ENCODE results near the gene SLC22A3.
A peak's percentile ranks its signal among the peaks of the same experiment; 100 is the strongest.
"Not testable (repeated sequence)": the region's sequence is repeated elsewhere in the genome, so short reads cannot be mapped to it uniquely, and the experiment has no call there.

Gene SLC22A3

DNA sequence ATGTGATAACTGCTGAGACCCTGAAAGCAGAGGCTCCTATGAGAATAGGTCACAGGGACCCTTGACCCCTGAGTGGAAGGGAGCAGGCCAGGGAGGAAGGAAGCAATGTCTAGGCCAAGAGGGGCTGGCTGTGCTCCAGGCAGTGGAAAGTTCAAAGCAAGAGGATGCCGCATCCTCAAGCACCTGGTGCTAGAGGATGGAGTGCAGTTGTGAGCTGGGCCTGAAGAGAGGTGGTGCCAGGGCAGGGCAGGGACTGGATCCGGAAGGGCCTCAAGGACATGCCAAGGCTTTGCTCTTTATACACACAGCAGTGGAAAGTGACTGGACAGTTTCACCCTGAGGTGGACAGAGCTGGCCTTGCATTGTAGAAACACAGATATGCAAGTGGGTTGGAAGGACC lies 97.0 kb downstream of the SLC22A3 start:
- no peak for DNase-seq (ENCODE audit: low spot score)

DNA sequence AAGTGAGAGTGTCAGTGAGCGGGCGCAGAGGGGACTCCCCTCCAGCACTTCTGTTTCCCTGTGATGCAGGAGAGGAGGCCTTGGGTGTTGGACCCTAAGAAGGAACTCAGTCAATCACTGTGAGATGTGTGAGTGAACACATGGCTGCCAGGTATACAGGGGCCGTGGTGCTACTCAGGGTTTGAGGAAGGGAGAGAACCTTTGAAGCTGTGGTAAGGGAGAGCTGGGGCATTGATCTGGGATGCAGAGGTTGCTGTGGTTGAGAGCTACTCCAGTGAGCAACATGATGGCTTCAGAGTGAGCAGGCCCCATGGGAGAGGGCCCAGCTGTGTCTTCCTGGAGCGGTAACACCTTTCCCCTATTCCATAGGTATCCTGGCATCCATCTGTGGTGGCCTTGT lies 99.2 kb downstream of the SLC22A3 start:
- no peak for DNase-seq (ENCODE audit: low spot score)

DNA sequence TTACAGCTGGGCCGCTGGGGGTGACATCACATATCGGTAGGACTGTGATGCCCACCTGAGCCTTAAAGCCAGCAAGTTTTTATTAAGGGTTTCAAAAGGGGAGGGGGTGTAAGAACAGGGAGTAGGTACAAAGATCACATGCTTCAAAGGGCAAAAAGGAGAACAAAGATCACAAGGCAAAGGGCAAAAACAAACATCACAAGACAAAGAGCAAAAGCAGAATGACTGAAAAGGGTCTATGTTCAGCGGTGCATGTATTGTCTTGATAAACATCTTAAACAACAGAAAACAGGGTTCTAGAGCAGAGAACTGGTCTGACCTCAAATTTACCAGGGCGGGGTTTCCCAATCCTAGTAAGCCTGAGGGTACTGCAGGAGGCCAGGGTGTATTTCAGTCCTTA lies 101.6 kb downstream of the SLC22A3 start:
- DNase-seq (ENCODE audit: low spot score), result not testable (repeated sequence)

DNA sequence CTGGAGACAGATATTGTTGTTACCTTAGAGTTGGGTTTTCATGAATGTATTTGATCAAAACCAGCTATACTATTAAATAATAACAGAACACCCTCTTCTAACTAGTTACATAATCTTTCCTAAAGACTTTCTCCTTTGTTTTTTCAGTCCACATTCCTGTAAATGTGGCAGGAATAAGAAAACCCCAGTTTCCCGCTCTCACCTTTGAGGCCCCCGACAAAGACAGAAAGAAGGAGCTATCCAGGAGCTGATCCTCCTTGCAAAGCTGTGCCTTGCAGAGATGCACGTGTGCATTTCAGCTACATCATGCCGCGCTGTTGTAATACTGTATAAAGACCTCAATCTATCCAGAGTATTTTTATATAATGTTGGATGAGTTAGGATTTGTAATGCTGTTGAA lies 102.7 kb downstream of the SLC22A3 start:
- no peak for DNase-seq (ENCODE audit: low spot score)

DNA sequence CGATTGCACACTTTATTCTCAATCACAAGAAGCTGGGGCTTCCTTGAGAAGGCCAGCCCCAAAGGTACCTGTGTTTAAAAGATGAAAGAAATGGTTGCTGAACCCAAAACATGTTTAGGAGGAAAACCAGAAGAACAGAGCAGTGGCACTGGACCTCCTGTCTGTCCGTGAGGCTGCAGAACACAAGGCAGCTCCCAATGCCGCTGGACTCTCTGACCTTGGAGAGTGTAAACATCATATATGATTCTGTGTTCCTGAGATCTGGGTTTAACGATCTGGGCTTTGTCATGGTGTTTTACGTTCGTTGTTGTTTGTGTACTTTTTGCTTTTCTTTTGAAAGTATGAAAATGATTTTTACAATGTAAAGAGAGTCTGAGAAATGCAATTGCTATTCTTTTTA lies 106.1 kb downstream of the SLC22A3 start:
- no peak for DNase-seq (ENCODE audit: low spot score)

DNA sequence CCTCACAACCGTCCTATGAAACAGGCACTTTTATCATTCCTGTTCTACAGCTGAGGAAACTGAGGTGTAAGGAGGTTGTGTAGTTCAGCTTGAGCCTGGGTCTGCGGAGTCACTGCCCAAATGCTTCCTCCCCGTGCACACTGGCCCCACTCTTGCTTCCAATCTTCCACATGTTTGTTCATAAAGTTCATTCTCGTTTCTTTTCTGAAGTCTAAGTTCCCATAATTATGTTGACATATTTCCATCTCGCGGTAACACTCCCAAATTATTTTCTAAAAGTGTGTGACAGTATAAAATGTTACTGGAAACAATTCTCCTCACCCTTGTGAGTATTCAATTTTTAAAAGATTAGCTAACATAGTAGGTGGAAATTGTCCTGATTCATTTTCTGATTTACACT lies 106.9 kb downstream of the SLC22A3 start:
- DNase-seq (ENCODE audit: low spot score), result no peak

DNA sequence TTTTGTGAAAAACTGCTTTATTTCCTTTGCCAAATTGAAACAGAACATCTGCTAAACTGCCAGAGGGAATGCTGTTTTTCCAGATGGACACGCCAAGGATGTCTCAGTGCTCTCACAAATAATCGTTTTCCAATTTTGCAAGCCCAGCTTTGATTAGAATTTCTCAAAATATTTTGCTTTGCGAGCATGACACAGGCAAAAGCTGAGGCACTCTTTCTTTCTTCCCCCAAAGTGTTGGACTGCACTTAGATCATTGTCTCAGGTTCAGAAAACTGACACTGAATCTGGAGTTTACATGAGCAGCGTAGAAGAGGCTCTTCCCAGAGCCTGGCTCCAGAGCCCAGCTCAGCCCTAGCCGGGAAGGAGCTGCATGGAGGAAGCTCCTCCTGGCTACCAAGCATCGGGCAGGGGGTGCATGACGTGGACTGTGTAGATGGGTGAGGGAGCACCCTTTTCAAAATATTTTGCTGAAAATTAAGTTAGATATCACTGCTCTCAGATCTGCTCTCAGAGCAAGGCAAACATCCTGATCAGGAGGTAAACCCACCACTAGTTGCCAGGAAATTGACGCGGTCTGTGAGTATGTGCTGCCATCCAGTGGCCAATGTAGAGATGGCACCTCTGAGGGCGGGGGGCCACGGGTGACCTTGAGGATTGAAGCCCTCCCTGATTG lies 107.5 kb downstream of the SLC22A3 start:
- DNase-seq (ENCODE audit: low spot score), result peak; percentile 45

DNA sequence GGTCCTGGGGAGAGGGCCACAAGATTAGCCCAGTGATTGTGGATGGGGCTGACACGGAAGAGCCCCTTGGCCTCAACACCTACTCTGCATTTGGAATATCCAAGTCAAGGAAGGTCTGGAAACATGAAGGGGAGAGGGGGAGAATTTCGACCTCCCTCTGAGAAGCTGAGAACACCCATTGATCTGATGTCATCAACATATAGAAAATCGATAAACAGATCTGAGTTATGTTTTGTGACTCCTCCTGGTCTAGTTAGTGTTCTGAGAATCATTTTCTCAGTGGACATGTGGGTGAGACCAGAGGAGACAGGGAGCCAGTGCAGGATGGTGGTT lies 108.0 kb downstream of the SLC22A3 start:
- DNase-seq (ENCODE audit: low spot score), result no peak

DNA sequence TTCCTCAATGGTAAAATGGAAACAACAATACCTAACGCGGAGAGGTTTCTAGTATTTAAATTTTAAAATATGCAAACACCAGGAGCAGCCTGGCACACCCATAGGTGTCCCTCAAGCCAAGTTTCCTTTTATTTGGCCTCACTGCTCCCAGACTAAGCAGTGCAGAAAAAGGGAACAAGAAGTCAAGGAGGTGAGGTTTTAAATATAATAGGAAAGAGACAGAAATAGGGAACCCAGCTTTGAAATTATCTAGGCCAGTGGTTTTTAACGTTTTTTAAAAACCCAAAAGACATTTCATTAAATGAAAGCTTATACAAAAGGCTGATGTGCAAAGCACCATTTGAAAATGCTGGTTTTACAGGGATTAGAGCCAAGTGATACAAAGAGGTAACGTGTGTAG lies 109.6 kb downstream of the SLC22A3 start:
- DNase-seq (ENCODE audit: low spot score), result no peak

DNA sequence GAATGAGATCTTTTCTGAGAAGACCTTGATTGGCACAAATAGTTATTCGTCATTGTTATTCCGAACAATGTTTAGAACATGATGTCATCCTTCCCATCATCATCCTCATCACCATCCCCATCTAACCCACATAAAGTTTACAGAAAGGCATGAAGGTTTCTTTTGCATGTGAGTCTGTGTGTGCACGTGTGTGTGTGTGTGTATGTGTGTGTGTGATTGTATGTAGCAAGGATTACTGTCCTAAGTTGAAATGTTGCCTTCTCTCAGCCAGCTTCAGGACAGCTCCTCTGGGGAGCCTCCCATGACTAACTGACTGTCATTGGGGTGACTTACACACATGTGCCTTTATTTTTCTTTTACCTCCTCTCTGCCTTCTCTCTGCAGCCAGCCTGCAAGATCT lies 113.5 kb downstream of the SLC22A3 start:
- no peak for DNase-seq (ENCODE audit: low spot score)

DNA sequence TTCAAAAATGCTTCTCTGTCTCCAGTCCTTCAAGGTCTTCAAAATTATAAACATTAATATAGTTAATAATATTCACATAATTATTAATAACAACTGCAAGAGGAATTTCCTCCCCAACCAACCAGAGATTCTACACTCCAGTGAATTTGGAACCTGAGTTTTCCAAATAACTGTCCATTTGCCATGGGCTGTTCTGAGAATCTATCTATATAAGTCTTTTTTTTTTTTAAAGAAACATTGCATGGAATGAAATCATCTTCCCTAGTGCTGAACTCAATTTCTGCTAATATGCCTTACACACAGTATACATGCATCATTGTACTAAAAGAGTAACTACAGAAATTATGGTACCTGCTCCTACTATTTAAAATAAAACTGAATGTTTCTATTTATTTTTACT lies 113.9 kb downstream of the SLC22A3 start:
- DNase-seq (ENCODE audit: low spot score), result no peak

DNA sequence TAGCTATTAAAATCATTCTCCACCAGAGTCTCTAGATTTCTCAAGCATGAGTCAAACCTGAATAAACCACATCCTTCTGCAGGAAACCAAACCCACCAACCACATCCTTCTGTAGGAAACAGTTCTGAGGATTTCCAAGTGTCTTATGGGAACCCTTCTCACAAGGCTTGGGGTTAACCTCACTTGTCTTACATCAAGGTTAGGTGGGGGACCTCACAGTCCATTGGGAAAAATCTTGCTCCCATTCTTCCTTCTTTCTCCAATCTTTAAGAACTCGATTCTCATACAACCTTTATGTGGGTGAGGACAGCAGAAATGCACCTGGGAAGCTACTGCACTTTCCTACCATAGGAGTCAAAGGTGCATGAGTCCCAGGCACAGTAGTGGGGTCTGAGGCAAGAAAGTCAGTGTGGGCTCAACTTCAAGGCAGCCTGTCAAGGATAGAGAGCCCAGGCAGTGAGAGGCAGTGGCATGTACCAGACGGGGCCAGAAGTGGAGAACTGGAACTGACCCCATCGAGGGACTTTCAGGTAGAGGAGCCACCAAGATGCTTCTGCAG lies 114.5 kb downstream of the SLC22A3 start:
- DNase-seq (ENCODE audit: low spot score), result no peak

DNA sequence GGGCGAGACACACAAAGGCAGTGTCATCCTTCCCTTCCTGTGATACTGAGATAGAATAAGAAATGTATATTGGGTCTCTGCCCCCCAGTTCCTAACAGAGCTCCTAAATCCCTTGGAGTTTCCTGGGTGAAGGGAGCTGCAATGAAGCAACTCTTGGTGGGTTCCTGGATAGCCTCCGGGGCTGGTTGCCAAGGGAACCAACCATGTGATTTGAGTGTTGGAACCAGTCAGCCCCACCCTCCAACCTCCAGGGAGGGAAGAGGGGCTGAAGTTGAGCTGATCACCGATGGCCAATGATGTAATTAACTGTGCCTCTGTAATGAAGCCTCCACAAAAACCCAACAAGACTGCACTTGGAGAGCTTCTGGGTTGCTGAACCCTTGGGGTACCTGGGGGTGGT lies 116.6 kb downstream of the SLC22A3 start:
- no peak for DNase-seq (ENCODE audit: low spot score)

DNA sequence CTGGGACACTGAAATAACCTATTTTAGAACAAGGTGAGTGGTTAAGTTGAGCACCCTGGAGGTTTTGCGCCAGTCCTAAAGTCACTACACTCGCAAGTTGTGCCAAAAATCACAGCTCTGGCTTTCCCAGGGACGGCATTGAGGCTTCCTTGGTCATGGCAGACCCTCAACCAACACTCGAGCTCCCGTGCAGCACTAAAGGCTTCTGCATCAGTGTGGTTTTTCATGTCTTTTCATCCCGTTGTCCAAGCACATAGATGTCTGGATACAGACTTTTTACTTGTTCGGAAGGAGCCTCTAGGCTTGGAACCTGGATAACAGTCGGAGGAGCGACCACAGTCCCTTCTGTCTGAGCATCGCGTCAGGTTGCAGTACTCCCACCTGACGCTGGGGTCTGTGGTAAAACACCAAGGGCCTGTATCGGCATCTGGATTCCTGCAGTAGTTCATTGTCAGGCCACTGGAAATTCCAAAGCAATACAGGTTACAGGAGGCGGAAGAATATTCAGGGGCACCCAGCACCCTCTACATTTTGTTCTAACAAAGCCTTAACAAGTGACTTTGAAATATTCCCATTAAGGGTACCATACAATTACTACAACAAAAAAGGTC lies 119.2 kb downstream of the SLC22A3 start:
- not testable (repeated sequence) for DNase-seq (ENCODE audit: low spot score)

DNA sequence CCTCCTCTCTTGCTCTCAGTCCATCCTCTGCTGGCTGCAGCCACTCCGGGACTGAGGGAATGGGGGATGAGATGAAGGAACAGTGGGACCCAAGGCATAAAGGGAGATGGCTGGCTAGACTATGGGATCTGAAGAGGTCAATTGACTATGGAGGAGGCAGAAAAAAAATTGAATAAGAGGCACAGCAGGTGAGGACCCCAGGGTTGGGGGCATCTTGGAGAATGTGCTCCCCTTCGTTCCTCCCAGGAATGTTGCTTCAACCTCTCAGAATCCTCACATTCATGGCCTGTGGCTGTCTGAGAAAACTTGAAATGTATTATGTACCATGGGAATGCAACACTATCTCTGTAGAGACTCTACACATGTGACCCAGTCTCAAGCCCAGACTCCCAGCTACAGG lies 121.0 kb downstream of the SLC22A3 start:
- no peak for DNase-seq (ENCODE audit: low spot score)

DNA sequence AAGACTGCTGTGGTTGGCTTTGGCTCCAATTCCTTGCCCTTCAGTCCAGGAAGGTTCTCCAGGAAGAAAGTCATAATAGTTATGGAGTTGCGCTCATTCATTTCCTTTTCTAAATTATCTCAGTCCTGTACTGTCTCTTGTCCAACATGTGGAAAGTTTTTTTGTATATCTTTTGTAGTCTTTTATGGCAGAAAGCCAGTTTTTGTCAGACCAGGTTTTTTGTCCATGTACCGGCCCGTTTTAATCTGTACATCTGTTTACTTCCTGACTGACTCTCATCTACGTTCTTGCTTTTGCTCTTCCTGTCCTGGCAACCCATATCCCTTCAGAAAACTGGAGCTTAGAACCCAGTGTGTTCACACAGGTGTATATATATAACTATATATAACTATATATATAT lies 127.9 kb downstream of the SLC22A3 start:
- DNase-seq (ENCODE audit: low spot score), result not testable (repeated sequence)

DNA sequence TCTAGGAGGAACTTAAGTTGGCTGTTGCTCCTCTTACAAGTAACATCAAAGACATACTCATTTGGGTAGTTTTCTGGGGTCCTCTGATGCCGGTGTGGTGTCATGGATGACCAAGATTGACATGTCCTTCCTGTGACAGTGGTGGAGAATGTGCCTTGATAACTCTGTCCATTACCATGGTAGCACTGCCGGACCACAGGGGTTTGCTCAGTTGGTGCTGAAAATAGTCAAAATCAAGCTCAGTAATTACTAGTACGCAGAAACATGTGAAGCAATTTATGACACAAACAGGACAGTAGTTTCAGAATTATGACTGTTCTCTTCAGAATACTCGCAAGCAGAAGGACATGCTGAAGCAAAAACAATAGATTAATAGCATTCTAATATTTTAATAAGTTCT lies 128.9 kb downstream of the SLC22A3 start:
- not testable (repeated sequence) for DNase-seq (ENCODE audit: low spot score)

DNA sequence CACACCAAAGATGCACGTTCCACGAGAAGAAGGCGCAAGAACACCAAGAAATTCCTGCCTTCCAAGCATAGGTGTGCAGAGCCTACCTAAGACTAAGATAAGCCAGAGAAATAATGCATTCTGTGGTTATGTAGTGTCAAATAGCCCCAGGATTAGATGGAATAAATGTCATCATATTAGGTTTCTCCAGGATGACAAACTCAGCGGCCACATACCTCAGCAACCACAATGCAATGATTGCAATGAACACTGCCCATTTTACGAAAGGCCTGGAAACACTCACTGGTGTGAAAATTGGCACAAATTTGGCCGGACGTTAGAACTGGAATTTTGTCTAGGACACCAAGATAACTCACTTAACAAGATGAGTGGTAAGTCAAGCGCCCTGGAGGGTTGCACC lies 129.7 kb downstream of the SLC22A3 start:
- no peak for DNase-seq (ENCODE audit: low spot score)

DNA sequence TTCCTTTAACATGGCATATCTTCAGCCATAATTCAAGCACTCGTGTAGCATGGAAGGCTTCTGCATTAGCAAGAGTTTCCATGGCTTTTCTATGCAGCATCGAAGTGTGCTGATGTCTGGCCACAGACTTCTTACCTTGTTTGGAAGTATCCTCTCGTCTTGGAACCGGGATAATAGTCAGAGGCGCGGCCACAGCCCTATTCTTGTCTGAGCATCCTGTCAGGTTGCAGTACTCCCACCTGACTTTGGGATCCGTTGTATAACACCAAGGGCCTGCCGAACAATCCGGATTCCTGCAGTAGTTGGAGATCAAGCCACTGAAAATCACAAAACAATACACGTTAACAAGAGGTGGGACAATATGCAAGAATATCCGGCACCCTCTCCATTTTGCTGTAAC lies 138.9 kb downstream of the SLC22A3 start:
- no peak for DNase-seq (ENCODE audit: low spot score)

DNA sequence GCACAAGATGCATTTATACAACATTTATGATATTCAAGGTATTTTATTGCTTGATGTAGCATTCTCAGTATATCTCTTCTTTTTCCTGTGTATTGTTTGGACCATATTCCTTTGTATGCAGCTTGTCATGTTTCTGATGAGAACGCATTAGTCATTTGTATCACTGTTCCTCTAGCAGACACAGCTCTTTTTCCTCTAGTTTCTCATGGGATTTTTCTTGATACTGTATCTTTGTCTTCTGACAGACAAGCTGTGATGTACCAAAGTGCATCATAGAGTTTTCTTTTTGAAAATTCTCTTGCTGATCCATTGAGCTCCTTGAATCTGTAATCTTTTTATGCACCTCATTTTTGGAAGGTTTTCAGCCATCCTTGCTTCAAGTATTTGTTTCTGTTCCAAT lies 140.9 kb downstream of the SLC22A3 start:
- no peak for DNase-seq (ENCODE audit: low spot score)

DNA sequence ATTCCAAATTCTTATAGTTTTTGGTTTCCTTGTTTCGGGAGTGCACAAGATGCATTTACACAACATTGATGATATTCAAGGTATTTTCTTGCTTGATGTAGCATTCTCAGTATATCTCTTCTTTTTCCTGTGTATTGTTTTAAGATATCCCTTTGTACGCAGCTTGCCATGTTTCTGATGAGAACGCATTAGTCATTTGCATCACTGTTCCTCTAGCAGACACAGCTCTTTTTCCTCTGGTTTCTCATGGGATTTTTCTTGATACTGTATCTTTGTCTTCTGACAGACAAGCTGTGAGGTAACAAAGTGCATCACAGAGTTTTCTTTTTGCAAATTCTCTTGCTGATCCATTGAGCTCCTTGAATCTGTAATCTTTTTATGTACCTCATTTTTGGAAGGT lies 146.4 kb downstream of the SLC22A3 start:
- no peak for DNase-seq (ENCODE audit: low spot score)

DNA sequence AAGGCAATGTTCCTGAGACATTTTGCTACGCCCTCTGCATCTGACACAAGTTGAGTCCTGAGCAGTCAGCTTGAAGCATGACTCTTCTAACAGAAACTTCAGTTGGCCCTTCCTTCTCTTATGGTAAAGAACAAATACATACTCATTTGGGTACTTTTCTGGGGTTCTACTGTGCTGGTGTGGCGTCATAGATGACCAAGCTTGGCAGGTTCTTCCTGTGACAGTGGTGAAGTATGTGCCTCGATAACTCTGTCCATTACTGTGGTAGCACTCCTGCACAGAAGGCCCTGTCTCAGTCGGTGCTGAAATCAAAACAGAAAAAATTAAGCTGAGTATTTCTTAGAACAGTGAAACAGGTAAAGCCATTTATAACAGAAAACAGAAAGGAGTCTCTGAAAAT lies 152.5 kb downstream of the SLC22A3 start:
- no peak for DNase-seq (ENCODE audit: low spot score)

All from hematopoietic multipotent progenitor cell treated with erythropoietin and hydrocortisone succinate and interleukin-3 and kit ligand, for 15 days (in vitro differentiated cells).